OCI-LY1 (cell line): ENCODE measurements around the gene BCORL1.

ENCODE experiments used
- H2AFZ ChIP-seq: fragments of 200-600 bp; sonication (generic), shearing (Covaris generic); 2 replicates; pipeline ENCODE4 v1.6.0; 2014; ENCODE audit warnings: antibody characterized with exemption, mild to moderate bottlenecking, low read length
- H3F3A ChIP-seq: fragments of 200-600 bp; sonication (generic), shearing (Covaris generic); 2 replicates; pipeline ENCODE4 v1.6.0; 2014; ENCODE audit warnings: mild to moderate bottlenecking, antibody characterized with exemption, low read length, moderate library complexity; ENCODE audit not compliant: insufficient read depth
- H3K27ac ChIP-seq: fragments of 200-600 bp; sonication (generic); 2 replicates; pipeline ENCODE4 v1.5.1; 2014; ENCODE audit warnings: low read length, mixed run types, mild to moderate bottlenecking, low read depth; ENCODE audit not compliant: poor library complexity, severe bottlenecking
- H3K27me3 ChIP-seq: fragments of 200-600 bp; sonication (generic); 2 replicates; pipeline ENCODE4 v1.6.0; 2014; ENCODE audit warnings: antibody characterized with exemption, mild to moderate bottlenecking, low read length, moderate library complexity; ENCODE audit not compliant: insufficient read depth
- H3K36me3 ChIP-seq: fragments of 200-600 bp; sonication (generic); 2 replicates; pipeline ENCODE4 v1.6.1; 2014; ENCODE audit warnings: mild to moderate bottlenecking, antibody characterized with exemption, low read length, moderate library complexity, mixed read lengths; ENCODE audit not compliant: insufficient read depth
- H3K4me1 ChIP-seq: fragments of 200-600 bp; sonication (generic); 2 replicates; pipeline ENCODE4 v1.5.1; 2014; ENCODE audit warnings: mild to moderate bottlenecking, low read length, moderate library complexity; ENCODE audit not compliant: insufficient read depth, severe bottlenecking
- H3K4me2 ChIP-seq: fragments of 200-600 bp; sonication (generic), shearing (Covaris generic); 2 replicates; pipeline ENCODE4 v1.6.1; 2014; ENCODE audit warnings: low read length
- H3K4me3 ChIP-seq: fragments of 200-600 bp; sonication (generic); 2 replicates; pipeline ENCODE4 v1.5.1; 2014; ENCODE audit warnings: low read length, low read depth, mild to moderate bottlenecking, mixed read lengths; ENCODE audit not compliant: poor library complexity, severe bottlenecking
- H3K79me2 ChIP-seq: fragments of 200-600 bp; shearing (Covaris generic); 2 replicates; pipeline ENCODE4 v1.6.1; 2016; ENCODE audit warnings: mixed run types, low read length, mixed read lengths; ENCODE audit not compliant: insufficient read depth
- H3K9ac ChIP-seq: fragments of 200-600 bp; sonication (generic), shearing (Covaris generic); 2 replicates; pipeline ENCODE4 v1.6.1; 2014; ENCODE audit warnings: mild to moderate bottlenecking, low read length, mixed read lengths
- H3K9me2 ChIP-seq: fragments of 200-600 bp; sonication (generic), shearing (Covaris generic); 2 replicates; pipeline ENCODE4 v1.6.1; 2014; ENCODE audit warnings: low read depth, mild to moderate bottlenecking, low read length, mixed read lengths
- H3K9me3 ChIP-seq: fragments of 200-600 bp; shearing (Covaris generic); 2 replicates; pipeline ENCODE4 v1.6.1; 2014; ENCODE audit warnings: low read length, mixed read lengths
- H4K20me1 ChIP-seq: fragments of 200-600 bp; sonication (generic), shearing (Covaris generic); 2 replicates; pipeline ENCODE4 v1.6.0; 2016; ENCODE audit warnings: mild to moderate bottlenecking, low read length; ENCODE audit not compliant: insufficient read depth
- EZH2 ChIP-seq: fragments of 200-600 bp; sonication (generic), shearing (Covaris generic); IDR thresholded peaks from 2 replicates; pipeline ENCODE4 v1.8.0; 2017; ENCODE audit warnings: borderline replicate concordance, mixed run types, mild to moderate bottlenecking, antibody characterized with exemption, low read length, moderate library complexity, mixed read lengths
- TF ChIP-seq, protein P1 (sequence below): fragments of 200-600 bp; sonication (generic), shearing (Covaris generic); IDR thresholded peaks from 2 replicates; pipeline ENCODE4 v1.5.1; 2017; ENCODE audit warnings: mild to moderate bottlenecking, antibody characterized with exemption, low read length, moderate library complexity, mixed read lengths

BCORL1 gene

DNA sequence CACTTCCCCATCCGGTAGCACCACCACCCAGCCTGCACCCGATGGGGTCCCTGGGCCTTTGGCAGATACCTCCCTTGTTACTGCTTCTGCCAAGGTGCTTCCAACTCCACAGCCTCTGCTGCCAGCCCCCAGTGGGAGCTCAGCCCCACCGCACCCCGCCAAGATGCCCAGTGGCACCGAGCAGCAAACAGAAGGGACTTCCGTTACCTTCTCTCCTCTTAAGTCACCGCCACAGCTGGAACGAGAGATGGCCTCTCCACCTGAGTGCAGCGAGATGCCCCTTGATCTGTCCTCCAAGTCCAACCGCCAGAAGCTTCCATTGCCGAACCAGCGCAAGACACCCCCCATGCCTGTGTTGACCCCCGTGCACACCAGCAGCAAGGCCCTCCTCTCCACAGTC, 31.9 kb downstream of the BCORL1 start:
- Histone ChIP-seq H3K27ac (no peak overlapping the region), H4K20me1 (no peaks in the 10 kb centered on the region), H3F3A (no peaks in the 10 kb centered on the region), H3K4me3 (no peak overlapping the region), H3K4me1 (no peaks in the 10 kb centered on the region), H3K9ac (no peak overlapping the region), H3K9me2 (no peaks in the 10 kb centered on the region), H3K27me3 (no peaks in the 10 kb centered on the region), H3K36me3 (no peaks in the 10 kb centered on the region), H3K9me3 (no peaks in the 10 kb centered on the region), H3K4me2 (no peak overlapping the region), H2AFZ (no peak overlapping the region), H3K79me2 (no peaks in the 10 kb centered on the region)
- TF ChIP-seq EZH2, result no peak
- TF ChIP-seq, protein P1, sequence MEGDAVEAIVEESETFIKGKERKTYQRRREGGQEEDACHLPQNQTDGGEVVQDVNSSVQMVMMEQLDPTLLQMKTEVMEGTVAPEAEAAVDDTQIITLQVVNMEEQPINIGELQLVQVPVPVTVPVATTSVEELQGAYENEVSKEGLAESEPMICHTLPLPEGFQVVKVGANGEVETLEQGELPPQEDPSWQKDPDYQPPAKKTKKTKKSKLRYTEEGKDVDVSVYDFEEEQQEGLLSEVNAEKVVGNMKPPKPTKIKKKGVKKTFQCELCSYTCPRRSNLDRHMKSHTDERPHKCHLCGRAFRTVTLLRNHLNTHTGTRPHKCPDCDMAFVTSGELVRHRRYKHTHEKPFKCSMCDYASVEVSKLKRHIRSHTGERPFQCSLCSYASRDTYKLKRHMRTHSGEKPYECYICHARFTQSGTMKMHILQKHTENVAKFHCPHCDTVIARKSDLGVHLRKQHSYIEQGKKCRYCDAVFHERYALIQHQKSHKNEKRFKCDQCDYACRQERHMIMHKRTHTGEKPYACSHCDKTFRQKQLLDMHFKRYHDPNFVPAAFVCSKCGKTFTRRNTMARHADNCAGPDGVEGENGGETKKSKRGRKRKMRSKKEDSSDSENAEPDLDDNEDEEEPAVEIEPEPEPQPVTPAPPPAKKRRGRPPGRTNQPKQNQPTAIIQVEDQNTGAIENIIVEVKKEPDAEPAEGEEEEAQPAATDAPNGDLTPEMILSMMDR, result no peak

DNA sequence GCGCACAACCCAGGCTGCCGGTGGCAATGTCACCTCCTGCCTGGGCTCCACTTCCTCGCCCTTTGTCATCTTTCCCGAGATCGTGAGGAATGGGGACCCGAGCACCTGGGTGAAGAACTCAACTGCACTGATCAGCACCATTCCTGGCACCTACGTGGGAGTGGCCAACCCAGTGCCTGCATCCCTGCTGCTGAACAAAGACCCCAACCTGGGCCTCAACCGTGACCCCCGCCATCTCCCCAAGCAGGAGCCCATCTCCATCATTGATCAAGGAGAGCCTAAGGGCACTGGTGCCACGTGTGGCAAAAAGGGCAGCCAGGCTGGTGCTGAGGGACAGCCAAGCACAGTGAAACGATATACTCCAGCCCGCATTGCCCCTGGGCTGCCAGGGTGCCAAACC, 32.3 kb downstream of the BCORL1 start:
- Histone ChIP-seq H3K4me3 (no peak overlapping the region), H3K4me2 (no peak overlapping the region)
- TF ChIP-seq, protein P1, result no peak
- TF ChIP-seq EZH2, result no peak

DNA sequence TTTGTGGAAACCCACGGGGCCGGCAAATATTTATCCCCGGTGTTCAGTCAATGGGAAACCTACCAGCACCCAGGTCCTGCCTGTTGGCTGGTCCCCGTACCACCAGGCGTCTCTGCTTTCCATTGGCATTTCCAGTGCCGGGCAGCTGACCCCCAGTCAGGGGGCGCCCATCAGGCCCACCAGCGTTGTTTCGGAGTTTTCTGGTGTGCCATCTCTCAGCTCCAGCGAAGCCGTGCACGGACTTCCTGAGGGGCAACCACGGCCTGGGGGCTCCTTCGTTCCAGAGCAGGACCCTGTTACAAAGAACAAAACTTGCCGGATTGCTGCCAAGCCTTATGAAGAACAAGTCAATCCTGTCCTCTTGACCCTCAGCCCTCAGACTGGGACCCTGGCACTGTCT, 32.7 kb downstream of the BCORL1 start:
- Histone ChIP-seq H3K4me2 (no peak overlapping the region), H3K9me3 (no peaks in the 10 kb centered on the region), H3K9me2 (no peaks in the 10 kb centered on the region), H3K9ac (no peak overlapping the region), H3F3A (no peaks in the 10 kb centered on the region), H3K79me2 (no peaks in the 10 kb centered on the region), H3K27ac (no peak overlapping the region), H3K27me3 (no peaks in the 10 kb centered on the region), H3K36me3 (no peaks in the 10 kb centered on the region), H3K4me1 (no peaks in the 10 kb centered on the region), H2AFZ (no peak overlapping the region), H3K4me3 (no peak overlapping the region), H4K20me1 (no peaks in the 10 kb centered on the region)
- TF ChIP-seq EZH2, result no peak

More for the DNA sequence above, 32.3 kb downstream of the BCORL1 start:
- no peaks in the 10 kb centered on the region for H3K4me1 ChIP-seq
- H3K36me3 ChIP-seq, result no peaks in the 10 kb centered on the region
- no peaks in the 10 kb centered on the region for H3K27me3 ChIP-seq
- no peak overlapping the region for H3K27ac ChIP-seq
- H3K9me2 ChIP-seq, result no peaks in the 10 kb centered on the region
- no peaks in the 10 kb centered on the region for H3K79me2 ChIP-seq
- no peak overlapping the region for H2AFZ ChIP-seq
- no peak overlapping the region for H3K9ac ChIP-seq
- no peaks in the 10 kb centered on the region for H3K9me3 ChIP-seq
- H3F3A ChIP-seq, result no peaks in the 10 kb centered on the region
- no peaks in the 10 kb centered on the region for H4K20me1 ChIP-seq

- no peaks in the 10 kb centered on the region for H3K9me2 ChIP-seq
- H3K36me3 ChIP-seq, result no peaks in the 10 kb centered on the region
- H3F3A ChIP-seq, result no peaks in the 10 kb centered on the region
- no peak overlapping the region for H3K27ac ChIP-seq
- no peaks in the 10 kb centered on the region for H3K9me3 ChIP-seq
- H3K79me2 ChIP-seq, result no peaks in the 10 kb centered on the region
- TF ChIP-seq, protein P1, result no peak
- TF ChIP-seq EZH2, result no peak
- no peaks in the 10 kb centered on the region for H4K20me1 ChIP-seq
- no peak overlapping the region for H2AFZ ChIP-seq
- H3K9ac ChIP-seq, result no peak overlapping the region
- H3K4me3 ChIP-seq, result no peak overlapping the region
- H3K4me1 ChIP-seq, result no peaks in the 10 kb centered on the region
- H3K4me2 ChIP-seq, result no peak overlapping the region
- H3K27me3 ChIP-seq, result no peaks in the 10 kb centered on the region
These were observed 35.7 kb downstream of the BCORL1 start for GRCh38 chrX:130018143-130018542.
